Fibroblast of the aortic adventitia (primary cell): Measurements from ENCODE around the gene OR51B2. TPM values are rescaled to one million over a fixed set of nuclear protein-coding genes. Genes with fewer than 3 reads are reported as not detected.
"Not testable (repeated sequence)": the region's sequence is repeated elsewhere in the genome, so short reads cannot be mapped to it uniquely, and the experiment has no call there.

ENCODE experiments used
- DNase-seq: peaks from one replicate; pipeline ENCODE4 v3.0.0-alpha.2; 2010; ENCODE audit warnings: low read depth
- H3K4me3 ChIP-seq: 2 replicates; pipeline ENCODE4 v1.5.1; 2011; ENCODE audit warnings: low read depth, mild to moderate bottlenecking, control low read depth, low read length, moderate library complexity
- CTCF ChIP-seq: IDR thresholded peaks from 2 replicates; pipeline ENCODE4 v1.5.1; 2011; ENCODE audit warnings: mild to moderate bottlenecking, low read length, control low read depth, inconsistent platforms; ENCODE audit not compliant: insufficient read depth
- total RNA-seq: library from RNA; depleted of rRNA; stranded (reverse); fragments of >200 nt; gene quantifications from 2 replicates; pipeline ENCODE4 v1.2.3, GENCODE V29; 2012; ENCODE audit warnings: low replicate concordance

The OR51B2 gene
- total RNA-seq, 1 donor, result not detected

DNA sequence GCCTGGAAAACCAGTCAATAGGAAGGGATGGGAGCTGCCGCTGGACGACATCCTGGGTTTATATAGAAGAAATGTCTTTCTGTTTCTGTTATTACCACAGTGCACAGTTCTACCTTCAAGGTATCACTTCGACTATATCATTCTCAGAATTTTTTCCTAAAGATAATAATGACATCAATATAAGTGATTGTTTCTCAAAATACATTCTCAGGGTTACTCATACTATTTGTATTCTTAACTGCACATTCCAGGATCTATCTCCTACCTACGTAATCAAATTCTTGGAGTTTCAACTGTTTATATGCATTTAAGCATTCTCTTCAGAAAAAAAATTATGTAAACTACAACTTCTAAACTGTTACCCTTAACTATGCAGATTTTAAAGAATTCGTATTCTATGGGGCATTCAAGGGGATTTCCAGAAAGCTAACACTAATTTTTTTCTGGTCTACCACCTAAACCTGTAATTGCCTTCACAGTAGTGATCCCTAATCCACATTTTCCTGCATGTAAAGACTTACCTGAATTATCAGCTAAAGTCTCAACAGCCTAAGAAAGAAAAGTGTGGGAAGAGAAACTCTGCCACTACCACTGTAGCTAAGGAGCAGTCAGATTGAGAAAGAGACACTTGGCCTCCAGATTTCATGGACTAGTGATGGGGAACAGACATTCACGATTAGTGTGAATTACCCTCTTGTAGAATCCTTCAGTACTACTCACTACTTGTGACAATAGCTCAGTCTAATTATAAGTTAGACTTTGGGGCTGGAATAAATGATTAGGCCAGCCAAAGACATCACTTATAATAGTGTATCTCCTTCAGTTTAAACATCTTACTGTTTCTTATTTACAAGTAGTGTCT lies 19.6 kb upstream of the OR51B2 start, which contains the start of gene OR51B5:
OR51B5 (minus strand) TSS at position 51 of the 862 bp plus-strand sequence; CDS start at position 51, 0 bp downstream.
- DNase-seq, result peak; percentile 39
- H3K4me3 ChIP-seq, result no peak within 1 kb of the TSS
- TF ChIP-seq CTCF, result no peak

DNA sequence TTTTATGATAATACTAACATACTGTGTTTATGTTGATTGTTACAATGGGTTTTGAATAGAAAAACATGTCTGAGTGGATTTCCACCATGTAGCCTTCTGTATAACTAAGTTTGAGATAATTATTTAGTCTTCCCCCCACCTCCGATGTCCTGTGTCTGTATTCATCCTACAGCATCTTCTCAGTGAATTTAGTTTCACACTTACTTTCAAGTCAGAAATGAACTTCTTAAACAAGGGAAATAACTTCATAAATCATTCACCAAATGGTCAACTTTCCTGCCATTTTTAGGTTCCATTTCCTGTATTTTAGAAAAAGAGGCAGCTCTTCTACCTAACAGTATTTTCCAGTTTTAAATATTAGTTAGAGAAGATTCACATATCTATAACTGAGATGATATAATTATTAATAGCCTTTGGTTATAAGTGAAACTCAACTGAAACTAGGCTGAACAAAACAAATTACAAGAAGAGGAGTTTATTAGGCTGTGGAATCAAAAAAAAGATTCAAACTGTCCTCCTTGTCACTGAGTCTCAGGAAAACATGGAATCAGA lies 15.8 kb upstream of the OR51B2 start:
- H3K4me3 ChIP-seq, result no peak overlapping the region
- TF ChIP-seq CTCF, result no peak
- DNase-seq, result no peak

- H3K4me3 ChIP-seq, DNase-seq: not testable (repeated sequence)
These were observed 13.2 kb upstream of the OR51B2 start for GRCh38 chr11:5337253-5337652.

- DNase-seq, result peak; percentile 42
- no peak for TF ChIP-seq CTCF
- H3K4me3 ChIP-seq, result no peak overlapping the region
These were observed 12.2 kb upstream of the OR51B2 start for GRCh38 chr11:5336331-5336730.

DNA sequence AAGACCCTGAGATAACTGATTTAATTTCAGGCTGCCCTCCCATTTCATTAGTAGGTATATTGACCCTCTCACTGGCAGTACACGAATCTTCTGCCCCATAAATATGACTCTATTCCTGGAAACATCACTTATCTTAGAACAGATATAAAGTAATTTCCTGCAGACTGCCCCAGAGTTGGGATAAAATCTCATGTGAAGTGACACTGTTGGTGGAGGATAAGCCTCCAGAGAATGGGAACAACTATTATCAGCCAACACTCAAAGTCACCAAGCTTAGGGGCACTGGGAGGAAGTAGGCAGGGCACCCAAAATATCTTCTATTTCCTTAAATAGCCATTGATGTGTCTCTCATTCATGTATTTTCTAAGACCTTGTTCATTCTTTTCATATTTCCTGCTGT lies 11.1 kb upstream of the OR51B2 start:
- TF ChIP-seq CTCF, result no peak
- DNase-seq, result no peak
- no peak overlapping the region for H3K4me3 ChIP-seq

DNA sequence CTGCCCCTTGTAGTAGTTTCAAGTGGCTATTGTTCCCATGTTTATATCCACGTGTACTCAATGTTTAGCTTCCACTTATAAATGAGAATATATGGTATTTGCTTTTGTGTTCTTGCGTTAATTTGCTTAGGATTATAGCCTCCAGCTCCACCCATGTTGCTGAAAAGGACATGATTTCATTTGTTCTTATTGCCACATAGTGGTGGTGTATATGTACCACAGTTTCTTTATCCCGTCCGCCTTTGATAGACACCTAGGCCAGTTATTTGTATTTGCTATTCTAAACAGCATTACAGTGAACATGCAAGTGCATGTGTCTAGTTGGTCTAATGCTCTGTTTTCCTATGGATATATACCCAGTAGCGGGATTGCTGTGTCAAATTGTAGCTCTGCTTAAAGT lies 6.8 kb downstream of the OR51B2 start:
- no peak for DNase-seq
- TF ChIP-seq CTCF, result no peak
- H3K4me3 ChIP-seq, result no peak overlapping the region

DNA sequence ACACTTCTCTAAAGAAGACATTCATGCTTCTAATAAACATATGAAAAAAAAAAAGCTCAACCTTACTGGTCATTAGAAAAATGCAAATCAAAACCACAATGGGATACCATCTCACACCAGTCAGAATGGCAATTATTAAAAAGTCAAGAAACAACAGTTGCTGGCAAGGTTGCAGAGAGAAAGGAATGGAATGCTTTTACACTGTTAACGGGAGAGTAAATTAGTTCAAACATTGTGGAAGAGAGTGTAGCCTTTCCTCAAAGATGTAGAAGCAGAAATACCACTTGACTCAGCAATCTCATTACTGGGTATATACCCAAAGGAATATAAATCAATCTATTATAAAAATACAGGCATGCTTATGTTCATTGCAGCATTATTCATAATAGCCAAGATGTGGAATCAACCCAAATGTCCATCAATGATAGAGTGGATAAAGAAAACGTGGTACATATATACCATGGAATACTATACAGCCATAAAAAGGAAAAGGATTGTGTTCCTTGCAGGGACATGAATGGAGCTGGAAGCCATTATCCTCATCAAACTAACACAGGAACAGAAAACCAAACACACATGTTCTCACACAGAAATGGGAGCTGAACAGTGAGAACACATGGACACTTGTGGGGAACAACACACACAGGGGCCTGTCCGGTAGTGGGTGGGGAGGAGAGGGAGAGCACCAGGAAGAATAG lies 10.6 kb downstream of the OR51B2 start:
- H3K4me3 ChIP-seq, DNase-seq: not testable (repeated sequence)
